Erythroblast (primary cell): ENCODE data around the gene GSTM3.

ENCODE experiments used
- GATA1 ChIP-seq: IDR thresholded peaks from 2 replicates; pipeline ENCODE4 v1.6.1; 2011; ENCODE audit warnings: low read depth, mild to moderate bottlenecking, control low read depth, low read length, moderate library complexity
- POLR2A ChIP-seq: IDR thresholded peaks from 2 replicates; pipeline ENCODE4 v1.6.1; 2011; ENCODE audit warnings: mild to moderate bottlenecking, low read length

- no peak for TF ChIP-seq POLR2A
- TF ChIP-seq GATA1 = no peak
Observed at GRCh38 chr1:109730666-109731065, 10.2 kb downstream of the GSTM3 start.
